ENCODE data around the gene PTPDC1. TPM values are rescaled to one million over a fixed set of nuclear protein-coding genes. Genes with fewer than 3 reads are reported as not detected.
A peak's percentile ranks its signal among the peaks of the same experiment; 100 is the strongest.

The PTPDC1 gene
- polyA plus RNA-seq (ENCODE audit: insufficient read length in 3 of 3): 10 to 100 TPM in 2 of 3 donors, 1 to 10 TPM in 1; 9.4 to 11.2 (median 10.5) TPM

DNA sequence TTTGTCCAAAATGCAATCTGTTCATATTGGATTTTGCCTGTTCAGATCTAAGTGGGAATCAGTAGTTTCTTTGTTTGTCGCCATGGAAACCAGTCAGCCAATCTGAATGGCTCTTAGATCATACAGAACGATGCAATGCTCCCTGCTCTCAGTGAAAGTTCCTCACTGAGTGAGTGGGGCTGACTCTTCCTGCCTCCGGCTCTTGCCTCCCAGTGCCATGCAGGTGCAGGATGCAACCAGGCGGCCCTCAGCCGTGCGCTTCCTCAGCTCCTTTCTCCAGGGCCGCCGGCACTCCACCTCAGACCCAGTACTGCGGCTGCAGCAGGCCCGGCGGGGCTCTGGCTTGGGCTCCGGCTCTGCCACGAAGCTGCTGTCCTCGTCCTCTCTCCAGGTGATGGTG is at the start of gene PTPDC1:
TSS of gene PTPDC1 (plus strand) at position 151 of the 400 bp plus-strand sequence. CDS start at position 218, 67 bp downstream.
- DNase-seq (ENCODE audit: low read depth in 3 of 3, low spot score in 2 of 3): no peak

- DNase-seq (ENCODE audit: low read depth in 3 of 3, low spot score in 2 of 3): no peak
These were observed 49.8 kb upstream of the PTPDC1 start for GRCh38 chr9:94034511-94034910.

DNA sequence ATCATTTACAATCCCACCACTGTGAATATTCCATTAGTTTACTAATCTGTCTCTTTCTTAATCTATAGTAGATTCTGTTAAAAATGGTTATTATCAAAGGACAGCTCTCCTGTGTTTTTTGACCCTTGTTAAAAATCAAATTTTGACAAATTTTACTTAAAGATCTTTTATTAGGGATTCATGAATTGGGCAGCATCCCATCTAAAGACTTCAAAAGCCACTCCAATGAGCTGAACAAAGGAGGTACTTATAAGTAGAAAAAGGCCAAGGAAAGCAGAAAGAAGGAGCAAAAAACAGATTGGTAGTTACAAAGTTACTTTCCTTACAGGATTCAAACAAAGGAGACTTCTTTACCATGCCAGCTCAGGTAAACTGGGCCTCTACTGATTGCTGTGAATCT is 44.5 kb upstream of the PTPDC1 start:
- no peak for DNase-seq (ENCODE audit: low read depth in 3 of 3, low spot score in 2 of 3)

DNA sequence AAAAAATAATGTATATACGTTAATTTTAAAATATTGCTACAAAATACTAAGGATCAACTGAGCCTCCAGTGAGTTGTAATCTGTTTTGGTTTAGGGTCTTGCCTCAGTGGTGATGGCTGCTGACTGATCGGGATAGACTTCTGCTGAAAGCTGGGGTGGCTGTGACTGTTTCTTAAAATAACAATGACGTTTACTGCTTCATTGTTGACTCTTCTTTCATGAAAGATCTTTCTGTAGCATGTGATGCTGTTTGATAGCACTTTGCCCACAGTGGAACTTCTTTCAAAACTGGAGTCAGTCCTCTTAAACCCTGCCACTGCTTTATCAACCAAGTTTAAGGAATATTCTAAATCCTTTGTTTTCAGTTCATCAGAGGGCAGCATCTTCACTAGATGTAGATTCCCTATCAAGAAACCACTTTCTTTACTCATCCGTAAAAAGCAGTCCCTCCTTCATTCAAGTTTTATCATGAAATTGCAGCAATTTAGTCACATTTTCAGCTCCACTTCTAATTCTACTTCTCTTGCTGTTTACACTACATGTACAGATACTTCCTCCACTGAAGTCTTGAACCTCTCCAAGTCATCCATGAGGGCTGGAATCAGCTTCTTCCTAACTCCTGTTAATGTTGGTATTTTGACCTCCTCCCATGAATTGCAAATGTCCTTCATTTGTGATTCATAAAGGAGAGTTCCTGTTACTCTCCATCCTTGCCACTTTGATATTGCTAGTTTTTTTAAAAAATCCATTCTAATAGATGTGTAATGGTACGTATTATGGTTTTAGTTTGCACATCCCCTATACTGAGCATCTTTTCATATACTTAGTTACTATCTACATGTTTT is 41.5 kb upstream of the PTPDC1 start:
- no peak for DNase-seq (ENCODE audit: low read depth in 3 of 3, low spot score in 2 of 3)

DNA sequence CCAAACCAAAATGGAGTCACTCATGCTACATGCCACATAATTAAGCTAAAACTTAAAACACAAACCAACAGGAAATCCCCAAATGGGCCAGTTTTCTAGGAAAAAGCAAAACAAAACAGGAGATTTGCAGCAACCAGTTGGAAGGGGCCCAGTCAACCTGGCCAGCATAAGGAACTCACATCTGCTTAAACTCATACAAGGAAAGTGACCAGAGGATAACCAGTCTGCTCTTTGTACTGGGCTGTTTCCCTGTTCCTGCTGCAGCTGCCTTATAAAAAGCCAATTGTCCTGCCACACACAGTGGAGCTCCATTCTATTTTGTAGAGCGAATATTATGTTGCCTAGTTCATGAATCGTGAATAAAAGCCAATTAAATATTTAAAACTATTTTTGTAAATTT is 29.5 kb upstream of the PTPDC1 start:
- no peak for DNase-seq (ENCODE audit: low read depth in 3 of 3, low spot score in 2 of 3)

DNA sequence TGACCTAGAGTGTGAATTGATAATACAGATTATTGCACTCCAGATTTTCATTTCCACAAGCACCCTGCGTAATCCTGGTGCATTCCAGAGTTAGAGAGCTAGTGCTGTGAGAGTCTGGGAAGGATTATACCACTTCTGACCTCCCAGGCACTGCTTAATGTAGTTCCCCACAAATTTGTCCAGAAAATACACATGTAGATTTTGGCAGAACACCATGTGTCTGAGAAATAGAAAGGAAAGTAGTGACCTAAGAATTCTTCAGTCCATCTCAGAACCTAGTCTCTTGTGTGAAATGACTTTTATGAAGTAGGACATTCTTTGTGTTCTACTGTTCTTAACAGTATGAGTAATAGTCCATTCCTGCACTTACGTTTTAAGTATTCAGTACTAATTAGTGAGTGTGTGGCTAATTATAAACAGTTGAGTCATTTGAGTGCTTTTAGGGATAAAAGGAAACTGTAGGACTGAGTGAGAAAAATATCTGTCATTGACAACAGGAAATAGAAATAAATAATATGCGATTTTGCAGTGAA is 27.8 kb upstream of the PTPDC1 start:
- no peak for DNase-seq (ENCODE audit: low read depth in 3 of 3, low spot score in 2 of 3)

GRCh38 chr9:94057918-94058317 is 26.3 kb upstream of the PTPDC1 start:
- DNase-seq (ENCODE audit: low read depth in 3 of 3, low spot score in 2 of 3): no peak

- no peak for DNase-seq (ENCODE audit: low read depth in 3 of 3, low spot score in 2 of 3)
These were observed 22.4 kb upstream of the PTPDC1 start for GRCh38 chr9:94061864-94062263.

DNA sequence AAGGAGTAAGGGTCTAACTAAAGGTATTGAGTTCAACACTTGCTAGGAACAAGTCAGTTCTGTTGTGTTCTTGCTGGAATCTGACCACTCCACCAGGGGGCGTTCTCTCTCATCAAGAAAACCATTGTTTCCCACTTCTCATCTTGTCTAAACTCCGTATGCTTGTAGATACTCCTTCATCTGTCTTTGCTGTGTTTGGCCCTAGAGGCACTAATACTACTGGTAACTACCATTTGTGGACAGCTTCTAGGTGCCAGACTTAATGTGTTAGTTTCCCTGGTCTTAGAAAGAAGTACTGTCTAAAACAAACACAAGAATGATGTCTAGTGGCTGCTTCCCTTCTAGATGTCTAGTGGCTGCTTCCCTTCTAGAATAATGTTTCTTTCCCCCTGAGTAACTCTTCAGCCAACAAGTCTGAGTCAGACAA is 18.7 kb upstream of the PTPDC1 start:
- peak in 2 of 3 donors; percentile 60 to 68 for DNase-seq (ENCODE audit: low read depth in 3 of 3, low spot score in 2 of 3)

DNA sequence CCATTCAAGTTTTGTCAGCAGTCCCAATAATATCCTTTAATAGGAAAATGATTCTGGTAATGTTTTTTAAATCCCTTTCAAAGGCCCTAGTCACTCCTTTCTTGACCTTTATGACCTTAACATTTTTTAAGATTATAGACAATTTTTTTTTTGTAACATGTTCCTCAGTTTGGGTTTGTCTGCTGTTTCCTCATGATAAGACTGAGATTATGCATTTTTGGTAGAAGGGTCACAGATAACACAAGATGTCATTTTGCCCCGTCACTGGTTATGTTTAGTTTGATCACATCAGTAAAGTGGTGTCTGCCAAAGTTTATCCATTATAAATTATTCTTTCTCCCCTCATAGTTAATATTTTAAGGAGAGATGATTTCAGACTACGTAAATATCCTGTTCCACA is 16.0 kb upstream of the PTPDC1 start:
- DNase-seq (ENCODE audit: low read depth in 3 of 3, low spot score in 2 of 3): no peak

DNA sequence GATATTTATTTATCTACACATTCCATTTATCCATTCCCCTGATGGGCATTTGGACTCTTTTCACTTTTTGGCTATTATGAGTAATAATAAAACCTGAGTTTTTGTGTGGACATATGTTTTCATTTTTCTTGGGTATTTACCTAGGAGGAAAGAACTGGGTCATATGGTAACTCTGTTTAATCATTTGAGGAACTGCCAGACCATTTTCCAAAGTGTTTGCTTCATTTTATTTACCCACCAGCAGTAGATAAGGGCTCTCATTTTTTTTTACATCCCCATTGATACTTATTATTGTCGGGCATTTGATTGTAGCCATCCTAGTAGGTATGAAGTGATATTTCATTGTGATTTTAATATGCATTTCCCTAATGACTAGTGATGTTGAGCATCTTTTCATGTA is 7.7 kb upstream of the PTPDC1 start:
- DNase-seq (ENCODE audit: low read depth in 3 of 3, low spot score in 2 of 3): no peak

DNA sequence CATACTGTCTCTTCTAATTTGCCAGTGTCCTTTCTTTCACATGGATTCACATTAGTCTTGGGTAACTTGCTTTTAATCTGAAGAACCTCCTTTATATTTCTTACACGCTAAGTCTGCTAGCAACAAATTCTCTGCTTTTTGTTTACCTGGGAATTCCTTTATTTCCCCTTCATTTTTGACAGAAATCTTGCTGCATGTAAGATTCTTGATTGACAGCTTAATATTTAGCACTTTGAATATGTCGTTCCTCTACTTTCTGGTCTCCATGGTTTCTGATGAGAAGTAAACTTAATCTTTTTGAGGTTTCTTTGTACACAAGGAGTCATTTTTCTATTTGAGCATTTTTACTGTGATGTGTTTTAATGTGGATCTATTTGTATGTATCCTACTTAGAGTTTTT is 6.2 kb upstream of the PTPDC1 start:
- DNase-seq (ENCODE audit: low read depth in 3 of 3, low spot score in 2 of 3): no peak

DNA sequence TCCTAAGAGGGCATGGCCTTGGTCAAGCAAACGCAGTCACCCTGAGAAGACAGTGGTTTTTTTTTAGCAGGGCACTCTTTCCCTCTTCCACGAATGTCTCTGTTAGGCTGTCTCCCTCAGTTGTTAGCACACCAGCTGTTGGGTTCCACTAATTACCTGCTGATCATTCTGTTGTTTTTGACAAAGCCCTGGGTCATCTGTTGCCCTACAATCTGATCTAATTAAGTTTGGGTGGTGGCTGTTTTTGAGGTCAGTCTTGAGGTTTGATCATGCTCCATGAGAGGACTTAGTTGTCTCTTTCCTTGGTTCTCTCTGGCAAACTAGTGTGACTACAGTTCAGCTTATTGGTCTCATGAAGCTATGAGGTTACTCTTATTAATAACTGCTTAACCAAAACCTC is 5.0 kb upstream of the PTPDC1 start:
- no peak for DNase-seq (ENCODE audit: low read depth in 3 of 3, low spot score in 2 of 3)

- DNase-seq (ENCODE audit: low read depth in 3 of 3, low spot score in 2 of 3): no peak
These were observed 4.0 kb upstream of the PTPDC1 start for GRCh38 chr9:94080249-94080648.

GRCh38 chr9:94081435-94081834 is 2.8 kb upstream of the PTPDC1 start:
- no peak for DNase-seq (ENCODE audit: low read depth in 3 of 3, low spot score in 2 of 3)

DNA sequence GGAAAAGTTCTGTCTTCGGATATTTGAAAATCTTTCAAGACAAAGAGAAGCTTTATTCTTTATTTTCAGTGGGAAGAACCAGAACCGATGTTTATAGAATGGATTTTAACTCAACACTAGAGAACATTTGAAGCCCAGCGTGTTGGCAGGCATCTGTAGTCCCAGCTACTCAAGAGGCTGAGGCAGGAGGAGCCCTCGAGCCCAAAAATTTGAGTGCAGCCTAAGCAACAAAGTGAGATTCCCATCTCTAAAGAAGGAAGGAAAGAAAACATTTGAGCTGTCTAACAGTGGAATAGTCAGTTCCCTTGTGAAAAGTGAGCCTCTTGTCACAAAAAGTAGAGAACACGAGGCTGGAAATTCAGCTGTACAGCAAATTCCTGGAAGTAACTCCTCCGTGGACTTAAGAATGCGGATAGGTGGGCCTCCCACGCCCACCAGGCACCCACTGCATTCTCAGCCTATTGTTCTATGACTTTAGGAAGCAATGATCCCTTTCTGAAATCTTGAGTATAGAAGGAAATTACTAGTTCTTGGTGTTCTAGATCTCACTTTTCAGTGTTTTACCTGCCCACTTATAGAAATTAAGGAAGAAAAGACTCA is 2.3 kb upstream of the PTPDC1 start:
- no peak for DNase-seq (ENCODE audit: low read depth in 3 of 3, low spot score in 2 of 3)

- no peak for DNase-seq (ENCODE audit: low read depth in 3 of 3, low spot score in 2 of 3)
These were observed 1.7 kb upstream of the PTPDC1 start for GRCh38 chr9:94082553-94082952.

DNA sequence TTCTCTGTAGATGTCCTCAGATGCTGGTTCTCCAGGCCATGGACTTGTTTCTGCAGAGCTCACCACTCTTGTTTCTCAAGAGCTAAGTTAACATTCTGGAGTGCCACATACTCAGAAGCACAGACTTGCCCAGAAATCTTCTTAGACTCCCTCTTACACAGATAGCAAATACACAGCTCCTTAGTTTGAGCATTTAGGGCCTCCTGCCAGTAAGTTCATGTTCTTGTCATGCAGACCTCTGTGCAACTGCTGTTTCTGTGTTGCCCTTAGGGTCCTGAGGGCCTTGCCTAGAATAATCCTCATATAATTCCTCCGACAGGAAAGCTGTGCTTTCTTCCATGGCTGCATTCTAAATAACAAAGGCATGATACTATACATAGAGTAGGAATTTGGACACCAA is 1.3 kb upstream of the PTPDC1 start:
- DNase-seq (ENCODE audit: low read depth in 3 of 3, low spot score in 2 of 3): no peak

DNA sequence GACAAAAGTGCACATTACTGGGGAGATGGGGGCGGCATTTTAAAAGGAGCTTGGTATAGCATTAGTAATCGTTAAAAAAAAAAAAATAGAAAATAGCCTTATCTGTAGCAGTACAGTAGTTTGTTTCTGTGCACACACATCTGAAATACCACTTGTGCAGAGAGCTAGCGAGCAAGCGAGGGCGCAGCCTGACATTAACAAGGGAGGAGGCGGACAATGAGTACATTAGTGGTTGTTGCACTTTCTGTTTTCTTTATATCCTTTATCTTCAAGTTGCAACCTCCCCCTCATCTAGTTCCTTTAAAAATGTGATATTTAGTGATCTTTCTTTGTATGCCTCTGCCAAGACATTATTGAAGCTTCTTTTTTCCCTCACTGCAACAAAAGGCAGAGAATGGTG is 880 bp upstream of the PTPDC1 start:
- no peak for DNase-seq (ENCODE audit: low read depth in 3 of 3, low spot score in 2 of 3)

DNA sequence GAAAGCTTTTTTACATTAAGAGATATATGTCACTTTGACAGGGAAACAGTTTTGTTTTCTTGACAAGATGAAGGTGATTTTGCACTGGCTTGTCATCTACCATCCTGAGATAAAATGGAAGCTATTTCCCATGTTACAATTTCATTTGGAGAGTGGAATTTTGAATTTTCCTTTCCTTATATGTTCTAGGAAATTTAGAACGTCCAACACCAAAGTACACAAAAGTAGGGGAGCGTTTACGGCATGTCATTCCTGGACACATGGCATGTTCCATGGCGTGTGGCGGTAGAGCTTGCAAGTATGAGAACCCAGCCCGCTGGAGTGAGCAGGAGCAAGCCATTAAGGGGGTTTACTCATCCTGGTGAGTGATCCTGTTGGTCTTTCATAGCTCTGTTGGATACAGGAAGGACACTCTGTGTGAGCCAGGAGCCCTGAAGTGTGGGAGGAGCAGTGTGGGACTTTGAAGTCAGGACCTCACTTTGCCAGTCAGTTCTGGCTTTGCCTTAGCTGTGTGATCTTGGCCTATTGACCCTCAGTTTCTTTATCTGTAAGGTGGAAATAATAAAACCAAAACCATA is 887 bp downstream of the PTPDC1 start:
- DNase-seq (ENCODE audit: low read depth in 3 of 3, low spot score in 2 of 3): no peak

DNA sequence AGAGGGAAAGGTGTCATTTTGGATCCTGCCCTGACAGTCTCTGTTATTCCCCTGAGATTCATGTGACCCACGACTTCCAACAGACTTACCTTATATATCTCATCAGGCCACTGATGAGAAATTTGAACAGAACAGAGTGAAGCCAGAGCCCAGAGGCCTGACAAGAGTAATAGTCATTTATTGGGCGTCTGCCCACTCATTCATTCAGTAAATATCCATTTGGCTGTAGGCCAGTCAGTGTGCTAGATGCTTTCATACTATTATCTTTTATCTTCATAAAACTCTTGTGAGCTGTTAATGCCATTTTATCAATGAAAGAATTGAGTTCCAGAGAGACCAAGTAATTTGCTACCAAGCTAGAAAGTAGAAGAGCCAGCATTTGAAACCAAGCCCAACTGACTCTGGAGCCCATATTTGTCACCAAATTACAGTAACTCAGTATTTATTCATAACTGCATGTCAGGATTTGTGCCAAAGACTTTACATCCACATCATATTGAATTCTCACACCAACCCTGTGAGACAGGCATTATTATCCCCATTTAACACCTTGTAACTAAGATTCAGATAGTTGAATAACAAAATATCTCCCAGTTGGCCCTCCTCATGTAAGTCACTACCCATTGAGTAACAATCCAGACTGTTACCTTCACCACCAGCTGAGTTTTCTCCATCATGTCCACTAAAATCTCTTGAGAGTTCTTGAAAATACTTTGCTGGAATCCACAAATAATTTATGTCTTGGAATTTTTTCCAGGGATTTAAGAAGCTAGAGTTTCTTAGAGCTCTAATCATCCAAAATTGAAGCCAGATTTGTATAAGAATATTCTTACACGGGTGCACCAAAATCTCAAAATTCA is 2.5 kb downstream of the PTPDC1 start:
- no peak for DNase-seq (ENCODE audit: low read depth in 3 of 3, low spot score in 2 of 3)
